ENCODE results near the gene PWWP2B.

Gene PWWP2B

DNA sequence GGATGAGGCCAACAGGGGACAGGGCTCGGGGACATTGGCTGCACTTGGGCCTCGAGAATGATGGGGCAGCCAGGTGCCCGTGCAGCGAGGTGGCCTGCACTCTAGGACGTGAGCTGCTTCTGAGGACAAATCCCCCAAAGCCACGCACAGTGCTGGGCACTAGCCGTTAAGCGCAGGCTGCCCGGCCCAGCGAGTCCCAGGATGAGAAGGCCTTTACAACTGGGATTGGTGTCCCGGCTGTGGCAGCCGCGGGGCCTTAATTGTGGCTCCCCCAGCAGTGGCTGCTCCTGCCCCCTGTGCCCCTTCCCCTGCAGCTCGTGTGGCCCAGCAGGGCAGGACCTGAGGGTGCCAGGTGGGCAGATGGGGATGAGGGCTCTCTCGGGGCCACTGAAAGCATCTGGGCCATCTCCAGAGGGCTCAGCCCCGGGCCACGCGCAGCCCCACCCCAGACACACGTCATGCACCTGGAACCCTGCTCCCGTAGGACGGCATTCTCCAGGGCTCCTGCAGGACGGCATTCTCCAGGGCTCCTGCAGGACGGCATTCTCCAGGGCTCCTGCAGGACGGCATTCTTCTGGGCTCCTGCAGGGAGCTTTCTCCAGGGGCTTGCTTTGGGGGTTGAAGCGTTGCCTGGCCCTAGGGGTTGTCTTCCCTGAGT is 6.6 kb downstream of the PWWP2B start:
- Mint-ChIP-seq H3K27me3 (no peaks in the 10 kb centered on the region), H3K36me3 (no peaks in the 10 kb centered on the region), H3K27ac (no peak overlapping the region), H3K4me1 (peaks cover 15% of the 10 kb centered on the region), H3K4me3 (no peak overlapping the region), H3K9me3 (no peaks in the 10 kb centered on the region)

GRCh38 chr10:132404169-132404880 is 7.3 kb downstream of the PWWP2B start:
- Mint-ChIP-seq H3K9me3 (no peaks in the 10 kb centered on the region), H3K27ac (no peak overlapping the region), H3K4me3 (no peak overlapping the region), H3K27me3 (no peaks in the 10 kb centered on the region), H3K4me1 (peaks cover 15% of the 10 kb centered on the region), H3K36me3 (no peaks in the 10 kb centered on the region)

DNA sequence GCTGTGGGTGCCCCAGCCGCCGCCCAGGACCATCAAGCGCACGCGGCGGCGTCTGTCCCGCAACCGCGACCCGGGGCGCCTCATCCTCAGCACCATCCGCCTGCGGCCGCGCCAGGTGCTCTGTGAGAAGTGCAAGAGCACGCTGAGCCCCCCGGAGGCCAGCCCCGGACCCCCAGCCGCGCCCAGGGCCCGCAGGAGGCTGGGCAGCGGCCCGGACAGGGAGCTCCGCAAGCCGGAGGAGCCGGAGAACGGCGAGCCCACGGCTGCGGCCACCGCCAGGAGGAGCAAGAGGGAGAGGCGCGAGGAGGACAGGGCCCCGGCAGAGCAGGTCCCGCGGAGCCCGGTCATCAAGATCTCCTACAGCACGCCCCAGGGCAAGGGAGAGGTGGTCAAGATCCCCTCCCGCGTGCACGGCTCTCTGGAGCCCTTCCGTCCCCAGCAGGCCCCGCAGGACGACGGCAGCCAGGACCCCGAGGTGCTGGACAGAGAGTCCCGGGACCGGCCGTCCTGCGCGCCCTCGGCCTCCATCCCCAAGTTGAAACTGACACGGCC is 8.0 kb downstream of the PWWP2B start:
- H3K27ac Mint-ChIP-seq = no peak overlapping the region
- H3K4me3 Mint-ChIP-seq = no peak overlapping the region
- H3K9me3 Mint-ChIP-seq = no peaks in the 10 kb centered on the region
- H3K4me1 Mint-ChIP-seq = peaks cover 8% of the 10 kb centered on the region
- no peaks in the 10 kb centered on the region for H3K36me3 Mint-ChIP-seq
- H3K27me3 Mint-ChIP-seq = no peaks in the 10 kb centered on the region

DNA sequence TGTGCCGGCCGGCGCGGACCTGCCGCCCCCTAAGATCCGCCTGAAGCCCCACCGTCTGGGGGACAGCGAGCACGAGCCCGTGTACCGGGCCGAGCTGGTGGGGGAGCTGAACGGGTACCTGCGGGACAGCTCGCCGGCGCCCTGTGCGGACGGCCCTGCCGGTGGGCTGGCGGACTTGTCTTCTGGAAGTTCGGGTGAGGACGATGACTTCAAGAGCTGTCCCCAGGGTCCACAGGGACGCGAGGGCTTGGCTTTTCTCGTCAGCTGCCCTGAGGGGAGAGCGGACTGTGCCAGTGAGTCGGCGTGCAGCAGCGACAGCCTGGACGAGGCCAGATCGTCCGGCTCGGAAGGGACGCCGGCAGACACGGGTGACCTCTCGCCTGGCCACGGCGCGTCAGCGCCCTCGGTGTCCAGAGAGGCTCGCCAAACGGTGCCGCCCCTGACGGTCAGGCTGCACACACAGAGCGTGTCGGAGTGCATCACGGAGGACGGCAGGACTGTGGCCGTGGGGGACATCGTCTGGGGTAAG is 8.5 kb downstream of the PWWP2B start:
- no peaks in the 10 kb centered on the region for H3K9me3 Mint-ChIP-seq
- no peaks in the 10 kb centered on the region for H3K36me3 Mint-ChIP-seq
- no peak overlapping the region for H3K4me3 Mint-ChIP-seq
- H3K27me3 Mint-ChIP-seq = no peaks in the 10 kb centered on the region
- H3K4me1 Mint-ChIP-seq = peaks cover 7% of the 10 kb centered on the region
- no peak overlapping the region for H3K27ac Mint-ChIP-seq

DNA sequence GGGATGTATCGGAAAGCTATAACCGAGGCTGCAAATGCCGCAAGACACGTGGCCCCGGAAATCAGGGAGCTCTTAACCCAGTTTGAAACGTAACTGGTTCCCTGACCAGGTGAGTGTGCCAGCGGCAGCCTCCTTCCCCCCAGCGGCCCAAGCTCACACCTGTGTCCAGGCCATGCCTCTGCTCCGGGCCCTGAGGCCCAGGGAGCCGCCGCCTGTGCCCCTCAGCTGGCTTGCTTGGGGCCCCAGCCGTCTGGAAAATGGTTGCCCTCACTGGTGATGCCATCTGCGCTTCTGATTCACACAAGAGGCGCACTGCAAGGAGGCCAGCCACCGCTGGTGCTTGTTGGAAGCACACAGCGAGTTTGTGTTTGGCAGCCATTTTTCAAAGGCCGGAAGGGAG is 9.2 kb downstream of the PWWP2B start:
- Mint-ChIP-seq H3K27me3 (no peaks in the 10 kb centered on the region), H3K4me1 (peaks cover 7% of the 10 kb centered on the region), H3K9me3 (no peaks in the 10 kb centered on the region), H3K4me3 (no peak overlapping the region), H3K27ac (no peak overlapping the region), H3K36me3 (no peaks in the 10 kb centered on the region)

- no peaks in the 10 kb centered on the region for H3K9me3 Mint-ChIP-seq
- no peaks in the 10 kb centered on the region for H3K36me3 Mint-ChIP-seq
Observed at GRCh38 chr10:132406750-132407149, 9.8 kb downstream of the PWWP2B start.

DNA sequence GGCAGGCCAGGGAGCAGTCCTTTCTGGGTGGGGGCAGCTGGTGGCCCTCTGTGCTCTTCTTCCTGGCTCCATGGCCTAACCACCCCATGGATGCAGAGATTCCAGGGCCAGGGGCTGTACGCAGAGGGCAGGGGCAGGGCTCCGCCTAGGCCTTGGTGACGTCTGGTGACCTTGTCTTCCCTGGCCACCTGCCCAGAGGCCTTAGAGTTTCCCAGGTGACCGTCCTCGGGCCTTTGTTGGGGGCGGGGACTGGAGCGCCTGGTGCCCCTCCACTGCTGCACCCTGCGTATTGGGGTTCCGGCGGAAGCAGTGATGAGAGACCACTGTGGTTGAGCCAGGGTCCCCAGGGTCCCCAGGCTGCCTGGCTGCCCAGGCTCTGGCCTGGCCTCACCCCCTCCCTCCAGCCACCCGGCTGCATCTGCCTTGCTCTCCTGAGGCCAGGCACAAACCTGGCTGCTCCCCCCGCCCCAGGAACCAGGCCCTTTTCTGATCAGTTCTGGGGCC is 10.3 kb downstream of the PWWP2B start:
- H3K27me3 Mint-ChIP-seq = no peaks in the 10 kb centered on the region
- no peak overlapping the region for H3K27ac Mint-ChIP-seq
- no peaks in the 10 kb centered on the region for H3K9me3 Mint-ChIP-seq
- H3K4me3 Mint-ChIP-seq = no peak overlapping the region
- no peaks in the 10 kb centered on the region for H3K36me3 Mint-ChIP-seq
- H3K4me1 Mint-ChIP-seq = peaks cover 12% of the 10 kb centered on the region

More at GRCh38 chr10:132406750-132407149, 9.8 kb downstream of the PWWP2B start:
- no peak overlapping the region for H3K27ac Mint-ChIP-seq
- no peak overlapping the region for H3K4me3 Mint-ChIP-seq
- no peaks in the 10 kb centered on the region for H3K27me3 Mint-ChIP-seq
- peaks cover 10% of the 10 kb centered on the region for H3K4me1 Mint-ChIP-seq

DNA sequence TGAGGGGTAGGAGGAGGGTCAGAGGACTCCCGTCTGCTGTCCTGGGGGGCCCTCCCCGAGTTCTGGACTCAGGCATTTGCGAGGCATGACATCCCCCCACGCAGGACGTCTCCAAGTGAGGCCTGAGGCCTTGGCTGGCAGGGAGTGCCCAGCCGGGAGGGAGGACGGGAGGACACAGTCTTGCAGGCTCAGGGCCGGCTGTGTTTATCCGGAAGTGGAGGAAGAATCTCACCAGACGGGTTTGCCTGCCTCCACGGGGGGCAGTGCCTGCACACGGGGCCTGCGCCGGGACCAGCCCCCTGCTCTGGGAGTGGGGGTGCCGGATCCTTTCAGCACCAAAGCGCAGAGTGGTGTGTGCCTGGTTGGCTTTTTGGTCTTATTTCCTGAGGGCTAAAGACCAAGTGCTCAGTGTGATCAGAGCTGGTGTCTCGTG is 10.9 kb downstream of the PWWP2B start:
- H3K4me1 Mint-ChIP-seq = peaks cover 12% of the 10 kb centered on the region
- no peak overlapping the region for H3K4me3 Mint-ChIP-seq
- no peaks in the 10 kb centered on the region for H3K9me3 Mint-ChIP-seq
- H3K27me3 Mint-ChIP-seq = no peaks in the 10 kb centered on the region
- H3K36me3 Mint-ChIP-seq = no peaks in the 10 kb centered on the region
- no peak overlapping the region for H3K27ac Mint-ChIP-seq

GRCh38 chr10:132408367-132408781 is 11.4 kb downstream of the PWWP2B start:
- no peaks in the 10 kb centered on the region for H3K27me3 Mint-ChIP-seq
- no peaks in the 10 kb centered on the region for H3K9me3 Mint-ChIP-seq
- H3K4me1 Mint-ChIP-seq = peaks cover 12% of the 10 kb centered on the region
- no peak overlapping the region for H3K27ac Mint-ChIP-seq
- no peak overlapping the region for H3K4me3 Mint-ChIP-seq
- no peaks in the 10 kb centered on the region for H3K36me3 Mint-ChIP-seq

GRCh38 chr10:132408823-132409666 is 12.0 kb downstream of the PWWP2B start:
- Mint-ChIP-seq H3K4me1 (peaks cover 12% of the 10 kb centered on the region), H3K27me3 (no peaks in the 10 kb centered on the region)

DNA sequence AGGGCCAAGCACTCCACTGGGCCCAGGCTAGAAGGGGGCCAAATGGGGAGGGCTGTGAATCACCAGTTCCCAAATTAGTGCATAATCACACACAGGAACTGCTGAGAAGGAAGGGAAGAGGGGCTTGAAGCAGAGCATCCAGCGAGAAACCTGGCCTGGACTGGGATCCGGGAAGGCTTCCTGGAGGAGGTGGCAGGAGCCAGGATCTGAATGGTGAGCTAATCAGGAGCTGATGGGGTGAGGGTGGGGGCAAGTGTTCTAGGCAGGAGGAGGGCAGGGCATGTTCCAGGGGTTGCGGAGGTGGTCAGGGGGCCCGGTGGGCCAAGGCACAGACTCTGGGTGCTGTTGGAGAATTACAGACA is 12.6 kb downstream of the PWWP2B start:
- Mint-ChIP-seq H3K36me3 (no peaks in the 10 kb centered on the region), H3K27ac (no peak overlapping the region), H3K27me3 (no peaks in the 10 kb centered on the region), H3K4me3 (no peak overlapping the region), H3K4me1 (peaks cover 12% of the 10 kb centered on the region), H3K9me3 (no peaks in the 10 kb centered on the region)

More at GRCh38 chr10:132408823-132409666, 12.0 kb downstream of the PWWP2B start:
- no peak overlapping the region for H3K4me3 Mint-ChIP-seq
- no peaks in the 10 kb centered on the region for H3K36me3 Mint-ChIP-seq
- H3K9me3 Mint-ChIP-seq = no peaks in the 10 kb centered on the region
- no peak overlapping the region for H3K27ac Mint-ChIP-seq

GRCh38 chr10:132410056-132410778 is 13.2 kb downstream of the PWWP2B start:
- Mint-ChIP-seq H3K27ac (peak overlapping the region; percentile 2), H3K4me3 (no peak overlapping the region), H3K36me3 (peaks cover 2% of the 10 kb centered on the region), H3K9me3 (no peaks in the 10 kb centered on the region), H3K27me3 (no peaks in the 10 kb centered on the region), H3K4me1 (peaks cover 16% of the 10 kb centered on the region)

- Mint-ChIP-seq H3K4me1 (peaks cover 20% of the 10 kb centered on the region), H3K27ac (no peak overlapping the region), H3K27me3 (no peaks in the 10 kb centered on the region), H3K9me3 (no peaks in the 10 kb centered on the region), H3K4me3 (no peak overlapping the region), H3K36me3 (peaks cover 4% of the 10 kb centered on the region)
Observed at GRCh38 chr10:132410779-132411532, 14.0 kb downstream of the PWWP2B start.

DNA sequence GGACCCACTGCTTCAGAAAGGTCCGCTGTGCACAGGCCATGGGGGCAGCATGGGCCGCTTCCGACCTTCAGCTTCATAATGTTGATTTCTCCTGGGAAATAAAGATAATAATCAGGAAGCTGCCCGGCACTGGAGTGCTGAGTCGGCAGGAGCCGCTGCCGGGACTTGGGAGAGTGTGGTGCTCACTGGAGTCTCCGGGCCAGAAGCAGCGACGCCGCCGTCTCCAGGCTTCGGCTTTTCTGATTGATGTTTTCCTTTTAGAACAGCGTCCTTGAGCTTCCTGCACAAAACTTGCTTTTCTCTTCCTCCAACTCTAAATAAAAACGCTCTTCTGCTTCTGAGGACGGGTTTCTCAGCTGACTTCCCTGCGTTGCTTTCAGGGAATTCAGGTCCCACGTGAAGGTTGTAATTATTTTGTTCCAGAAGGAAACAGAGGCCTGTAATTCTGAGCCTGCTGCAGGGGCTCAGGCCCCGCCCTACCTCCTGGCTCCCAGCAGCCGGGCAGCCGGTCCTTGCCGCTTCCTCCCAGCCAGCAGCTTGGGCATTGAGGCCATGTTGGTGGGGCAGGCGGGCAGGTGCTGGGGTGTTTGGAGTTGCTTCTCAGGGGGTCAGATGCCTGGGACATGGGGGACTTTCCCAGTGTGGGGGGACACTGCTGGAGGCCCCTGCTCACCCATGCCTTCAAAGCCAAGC is 14.7 kb downstream of the PWWP2B start:
- H3K9me3 Mint-ChIP-seq = no peaks in the 10 kb centered on the region
- no peak overlapping the region for H3K27ac Mint-ChIP-seq
- H3K36me3 Mint-ChIP-seq = peaks cover 4% of the 10 kb centered on the region
- no peak overlapping the region for H3K4me3 Mint-ChIP-seq
- H3K27me3 Mint-ChIP-seq = no peaks in the 10 kb centered on the region
- H3K4me1 Mint-ChIP-seq = peaks cover 20% of the 10 kb centered on the region
